8988T (cell line): ENCODE measurements around the gene SHMT1.
"Not testable (repeated sequence)": the region's sequence is repeated elsewhere in the genome, so short reads cannot be mapped to it uniquely, and the experiment has no call there.

Experiments
- DNase-seq: peaks from one replicate; pipeline ENCODE4 v3.0.0; 2011

SHMT1 gene

DNA sequence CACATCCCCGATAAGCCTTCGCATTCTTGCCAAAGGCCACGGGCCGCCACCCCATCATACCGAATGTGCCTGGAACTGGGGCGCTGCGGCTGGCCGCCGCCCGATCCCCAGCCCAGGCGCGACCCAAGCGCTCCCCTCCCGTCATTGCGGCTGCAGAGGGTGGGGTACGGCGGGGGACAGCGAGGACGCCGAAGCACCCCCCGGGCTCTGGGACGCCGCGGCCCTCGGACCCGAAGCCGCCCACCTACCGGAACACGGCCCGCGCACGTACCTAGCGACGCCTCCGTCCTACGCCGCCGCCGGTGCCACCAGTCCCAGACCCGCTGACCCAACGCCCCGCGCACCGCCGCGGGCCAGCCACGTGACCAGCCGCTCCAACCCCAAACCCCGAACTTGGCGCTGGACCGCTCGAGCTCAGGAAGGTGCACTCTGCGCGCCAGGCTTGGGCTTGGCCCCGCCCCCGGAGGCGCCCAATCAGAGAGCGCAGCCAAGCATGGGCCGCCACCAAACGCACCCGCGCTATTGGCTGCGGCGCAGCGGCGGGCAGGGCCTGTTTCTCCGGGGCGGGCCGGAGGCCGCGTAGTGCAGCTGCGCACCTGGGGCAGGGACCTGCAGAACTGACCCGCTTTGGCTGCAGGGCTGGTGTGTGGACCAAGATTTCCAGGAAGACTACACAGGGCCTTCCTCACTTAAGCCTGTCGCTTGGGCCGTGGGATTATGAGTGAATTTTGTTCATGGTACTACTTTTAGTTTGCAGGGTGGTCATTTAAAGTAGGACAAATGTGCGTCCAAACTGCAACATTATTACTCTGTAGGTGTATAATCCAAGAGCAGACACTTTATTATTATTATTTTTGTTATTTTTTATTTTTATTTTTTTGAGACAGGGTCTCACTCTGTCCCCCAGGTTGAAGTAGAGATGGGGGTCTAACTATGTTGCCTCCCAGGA lies at the start of gene SHMT1:
TSS of gene SHMT1 (minus strand) at position 450 of the 949 bp plus-strand sequence. CDS start 7,569 bp downstream, outside the sequence.
- peak; percentile 84 for DNase-seq

DNA sequence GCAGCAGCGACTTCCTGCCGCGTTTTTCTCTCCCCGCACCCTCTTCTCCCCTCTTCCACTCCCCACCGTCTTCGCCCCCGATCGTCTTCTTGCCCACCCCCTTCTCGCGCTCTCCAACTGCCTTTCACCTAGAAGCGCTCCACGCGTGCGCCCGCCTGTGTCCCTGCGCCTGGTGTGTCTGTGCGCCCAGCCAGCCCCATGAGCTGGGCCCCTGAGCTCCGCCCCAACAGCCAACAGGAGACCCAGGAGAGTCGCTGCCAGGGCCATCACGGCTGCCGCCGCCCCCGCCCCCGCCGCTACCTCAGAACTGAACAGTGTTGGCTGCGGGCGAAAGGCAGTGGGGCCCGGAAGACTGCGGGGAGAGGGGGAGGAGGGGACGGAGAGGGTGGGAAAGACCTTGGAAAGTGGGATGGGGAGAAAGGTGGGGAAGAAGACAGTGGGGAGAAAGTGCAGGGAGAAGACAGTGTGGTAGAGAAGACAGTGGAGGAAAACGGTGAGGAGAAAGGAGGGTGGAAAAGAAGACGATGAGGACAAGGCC lies 48.7 kb upstream of the SHMT1 start:
- DNase-seq, result not testable (repeated sequence)

DNA sequence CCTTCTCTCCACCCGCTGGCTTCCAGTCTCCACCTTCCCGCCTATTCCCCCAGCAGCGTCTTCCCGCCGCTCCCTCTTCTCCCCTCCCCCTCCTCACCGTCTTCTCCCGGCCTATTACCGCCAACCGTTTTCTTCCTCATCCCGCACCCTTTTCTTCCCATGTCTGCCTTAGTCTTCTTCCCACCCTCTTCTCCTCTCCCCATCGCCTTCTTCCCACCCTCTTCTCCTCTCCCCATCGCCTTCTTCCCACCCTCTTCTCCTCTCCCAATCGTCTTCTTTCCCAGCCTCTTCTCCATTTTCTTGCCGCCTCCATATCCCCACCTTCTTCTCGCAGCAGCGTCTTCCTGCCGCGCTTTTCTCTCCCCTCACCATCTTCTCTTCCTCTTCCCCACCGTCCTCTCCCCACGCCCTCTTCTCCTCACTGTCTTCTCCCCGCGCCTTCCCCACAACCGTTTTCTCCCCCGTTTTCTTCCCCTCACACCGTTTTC lies 48.1 kb upstream of the SHMT1 start:
- DNase-seq, result not testable (repeated sequence)

GRCh38 chr17:18410736-18411135 lies 47.4 kb upstream of the SHMT1 start:
- not testable (repeated sequence) for DNase-seq

GRCh38 chr17:18409321-18409720 lies 46.0 kb upstream of the SHMT1 start:
- DNase-seq, result not testable (repeated sequence)

DNA sequence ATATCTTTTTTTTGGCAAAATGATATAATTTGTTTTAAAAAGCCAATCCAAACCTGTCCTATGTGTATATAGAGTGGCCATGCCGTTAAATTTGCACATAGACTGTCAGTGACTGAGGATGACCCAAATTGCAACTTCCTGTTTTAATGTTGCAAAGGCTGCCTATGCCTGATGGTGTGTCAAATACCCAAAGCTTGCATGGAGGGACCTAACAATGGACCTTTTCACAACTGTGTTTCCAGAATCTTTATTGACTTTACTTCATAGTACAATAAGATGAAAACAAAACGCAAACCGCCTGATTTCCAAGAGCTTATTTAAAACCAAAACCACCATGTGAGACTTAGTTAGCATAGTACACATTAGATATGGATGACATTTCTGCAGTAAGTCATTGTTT lies 45.6 kb upstream of the SHMT1 start:
- DNase-seq, result not testable (repeated sequence)

GRCh38 chr17:18403604-18404003 lies 40.3 kb upstream of the SHMT1 start:
- not testable (repeated sequence) for DNase-seq

DNA sequence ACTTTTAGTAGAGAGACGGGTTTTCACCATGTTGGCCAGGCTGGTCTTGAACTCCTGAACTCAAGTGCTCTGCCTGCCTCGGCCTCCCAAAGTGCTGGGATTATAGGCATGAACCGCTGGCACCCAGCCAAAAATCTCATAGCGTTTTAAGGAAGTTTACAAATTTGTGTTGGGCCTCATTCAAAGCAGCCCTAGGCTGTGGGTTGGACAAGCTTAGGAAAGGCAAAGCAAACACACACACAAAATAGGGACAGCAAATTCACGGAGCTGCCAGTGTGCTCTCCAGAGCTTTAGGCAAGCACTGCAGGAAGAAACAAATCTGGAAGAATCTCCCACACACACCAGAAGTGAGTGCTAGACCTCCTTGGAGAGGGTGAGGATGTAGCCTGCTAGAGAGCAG lies 39.8 kb upstream of the SHMT1 start:
- not testable (repeated sequence) for DNase-seq

GRCh38 chr17:18401872-18402590 lies 38.7 kb upstream of the SHMT1 start:
- DNase-seq, result not testable (repeated sequence)

GRCh38 chr17:18388728-18389127 lies 25.4 kb upstream of the SHMT1 start:
- not testable (repeated sequence) for DNase-seq

DNA sequence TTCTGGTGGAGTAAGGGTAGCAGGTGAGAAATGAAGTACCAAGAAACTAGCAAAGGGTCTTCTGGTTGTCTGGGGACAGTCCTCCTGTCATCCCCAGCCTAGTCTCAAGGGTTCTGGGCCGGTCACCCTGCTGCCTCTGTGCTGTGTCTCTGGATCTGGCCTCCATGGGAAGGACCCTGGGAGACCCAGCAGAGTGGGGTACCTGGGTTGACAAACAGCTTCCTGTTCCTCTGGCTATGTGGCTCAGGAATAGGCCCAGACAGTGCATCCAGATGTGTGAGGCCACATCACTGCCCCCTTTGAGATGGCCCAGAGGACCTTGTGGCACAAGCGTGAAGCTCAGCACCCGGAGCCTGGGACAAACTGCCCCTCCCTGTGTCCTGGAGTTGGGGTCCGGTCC lies 24.9 kb upstream of the SHMT1 start:
- DNase-seq, result not testable (repeated sequence)

GRCh38 chr17:18387583-18387982 lies 24.2 kb upstream of the SHMT1 start:
- DNase-seq, result not testable (repeated sequence)

GRCh38 chr17:18384271-18384670 lies 20.9 kb upstream of the SHMT1 start:
- not testable (repeated sequence) for DNase-seq

DNA sequence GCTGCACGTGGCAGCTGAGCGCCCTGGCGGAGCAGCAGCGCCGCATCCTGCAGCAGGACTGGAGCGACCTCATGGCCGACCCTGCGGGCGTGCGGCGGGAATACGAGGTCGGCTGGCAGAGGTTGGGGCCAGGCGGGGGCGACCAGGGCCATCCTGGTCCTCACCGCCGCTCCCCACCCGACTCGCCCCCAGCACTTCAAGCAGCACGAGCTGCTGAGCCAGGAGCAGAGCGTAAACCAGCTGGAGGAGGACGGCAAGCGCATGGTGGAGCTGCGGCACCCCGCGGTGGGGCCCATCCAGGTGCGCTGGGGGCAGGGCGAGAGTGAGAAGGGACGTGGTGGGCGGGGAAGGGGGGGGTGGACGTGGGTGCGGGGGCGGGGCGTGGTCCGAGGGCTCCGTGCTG lies 19.7 kb upstream of the SHMT1 start:
- DNase-seq, result not testable (repeated sequence)

DNA sequence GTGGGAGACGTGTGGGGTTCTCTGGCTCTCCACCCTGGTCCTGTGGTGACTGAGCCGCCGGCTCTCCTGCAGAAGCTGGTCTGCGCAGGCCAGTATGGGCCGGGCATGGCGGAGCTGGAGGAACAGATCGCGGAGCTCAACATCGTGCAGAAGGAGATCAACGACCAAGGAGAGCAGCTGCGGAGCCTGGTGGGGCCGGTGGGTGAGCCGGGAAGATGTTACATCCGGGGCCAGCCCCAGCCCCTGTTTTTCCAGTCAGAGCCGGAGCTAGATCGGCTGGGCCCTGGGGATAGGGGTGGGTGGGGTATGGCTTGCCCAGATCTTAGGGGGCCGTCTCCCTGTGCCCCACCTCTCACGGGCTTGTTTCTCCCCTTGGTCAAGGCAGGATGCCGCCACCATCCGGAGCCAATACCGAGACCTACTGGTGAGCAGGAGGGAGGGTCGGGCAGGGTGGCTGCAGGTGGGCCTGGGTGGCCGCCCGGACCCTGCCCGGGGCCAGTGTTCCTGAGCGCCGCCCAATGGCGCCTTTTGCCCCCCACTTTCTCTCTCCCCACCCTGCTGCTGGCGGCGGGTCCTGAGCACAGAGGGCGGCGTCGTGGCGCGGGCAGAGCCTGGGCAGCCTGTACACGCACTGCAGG lies 19.2 kb upstream of the SHMT1 start:
- no peak for DNase-seq

DNA sequence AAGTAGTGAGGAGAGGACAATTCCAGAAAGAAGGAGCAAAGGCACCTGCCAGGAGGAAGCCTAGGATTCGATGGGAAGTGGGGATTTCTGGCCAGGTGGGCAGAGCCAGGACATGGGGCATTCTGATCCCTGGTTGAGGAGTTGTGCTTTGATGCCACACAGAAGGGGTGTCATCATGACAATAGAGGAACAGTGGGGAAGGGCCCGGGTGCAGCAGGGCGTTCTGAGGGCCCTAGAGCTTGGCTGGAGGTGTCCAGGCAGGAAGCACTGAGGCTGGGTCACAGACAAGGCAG lies 18.5 kb upstream of the SHMT1 start:
- no peak for DNase-seq

DNA sequence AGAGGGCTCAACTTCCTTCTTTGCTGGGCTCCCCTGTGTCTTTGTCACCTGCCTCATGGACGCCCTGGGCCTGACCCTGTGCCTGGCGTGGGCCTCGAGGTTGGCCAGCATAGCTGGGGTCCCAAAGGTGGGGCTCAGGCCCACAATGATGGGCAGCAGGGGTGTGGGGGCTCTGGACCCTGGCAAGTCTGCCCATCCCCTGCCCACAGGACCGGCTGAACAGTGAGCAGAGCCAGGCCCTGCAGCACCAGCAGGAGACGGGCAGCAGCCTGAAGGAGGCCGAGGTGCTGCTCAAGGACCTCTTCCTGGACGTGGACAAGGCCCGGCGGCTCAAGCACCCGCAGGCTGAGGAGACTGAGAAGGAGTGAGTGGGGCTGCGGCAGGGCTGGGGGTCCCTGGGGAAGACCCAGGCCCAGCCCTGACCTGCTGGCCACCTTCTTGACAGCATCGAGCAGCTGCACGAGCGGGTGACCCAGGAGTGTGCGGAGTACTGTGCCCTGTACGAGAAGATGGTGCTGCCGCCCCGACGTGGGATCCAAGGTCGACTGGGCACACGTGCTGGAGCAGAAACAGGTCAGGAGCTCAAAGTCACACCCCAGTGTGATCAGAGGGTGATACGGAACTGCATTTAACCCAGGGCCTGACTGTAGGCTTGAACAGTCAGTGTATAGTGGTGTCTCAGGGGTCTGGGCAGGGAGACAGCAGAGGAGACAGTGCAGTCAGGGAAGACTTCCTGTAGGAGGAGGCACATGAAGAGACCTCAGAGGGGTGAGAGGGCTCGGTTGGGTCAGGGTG lies 18.0 kb upstream of the SHMT1 start:
- no peak for DNase-seq

DNA sequence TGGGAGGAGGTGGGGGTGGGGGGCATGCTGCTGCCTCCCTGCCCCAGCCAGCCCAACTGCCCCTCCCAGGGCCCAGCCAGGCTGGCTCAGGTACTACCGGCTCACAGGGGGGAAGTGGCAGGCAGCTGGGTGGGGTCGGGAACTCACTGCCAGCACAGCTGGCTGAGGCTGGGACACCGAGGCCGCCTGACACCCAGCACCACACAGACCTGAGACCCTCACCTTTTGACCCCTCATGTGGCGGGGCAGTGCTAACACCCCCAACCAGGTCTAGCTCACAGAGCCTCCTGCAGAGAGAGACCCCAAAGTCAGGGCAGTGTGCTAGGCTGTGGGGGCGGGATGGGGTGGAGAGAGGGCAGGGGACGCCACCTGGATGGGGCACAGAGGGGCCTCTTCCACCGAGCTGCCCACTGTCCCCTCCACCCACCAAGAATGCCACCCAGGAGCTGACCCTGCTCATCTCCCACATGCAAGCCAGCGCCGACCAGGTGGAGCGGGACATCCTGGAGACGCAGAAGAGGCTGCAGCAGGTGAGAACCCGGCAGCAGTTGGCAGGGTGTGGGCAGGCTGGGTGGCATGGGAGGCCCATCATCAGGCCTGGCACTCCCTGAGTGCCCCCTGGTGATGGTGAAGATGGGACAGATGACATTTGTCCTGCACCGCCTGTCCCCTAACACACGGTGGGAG lies 17.3 kb upstream of the SHMT1 start:
- DNase-seq, result no peak

DNA sequence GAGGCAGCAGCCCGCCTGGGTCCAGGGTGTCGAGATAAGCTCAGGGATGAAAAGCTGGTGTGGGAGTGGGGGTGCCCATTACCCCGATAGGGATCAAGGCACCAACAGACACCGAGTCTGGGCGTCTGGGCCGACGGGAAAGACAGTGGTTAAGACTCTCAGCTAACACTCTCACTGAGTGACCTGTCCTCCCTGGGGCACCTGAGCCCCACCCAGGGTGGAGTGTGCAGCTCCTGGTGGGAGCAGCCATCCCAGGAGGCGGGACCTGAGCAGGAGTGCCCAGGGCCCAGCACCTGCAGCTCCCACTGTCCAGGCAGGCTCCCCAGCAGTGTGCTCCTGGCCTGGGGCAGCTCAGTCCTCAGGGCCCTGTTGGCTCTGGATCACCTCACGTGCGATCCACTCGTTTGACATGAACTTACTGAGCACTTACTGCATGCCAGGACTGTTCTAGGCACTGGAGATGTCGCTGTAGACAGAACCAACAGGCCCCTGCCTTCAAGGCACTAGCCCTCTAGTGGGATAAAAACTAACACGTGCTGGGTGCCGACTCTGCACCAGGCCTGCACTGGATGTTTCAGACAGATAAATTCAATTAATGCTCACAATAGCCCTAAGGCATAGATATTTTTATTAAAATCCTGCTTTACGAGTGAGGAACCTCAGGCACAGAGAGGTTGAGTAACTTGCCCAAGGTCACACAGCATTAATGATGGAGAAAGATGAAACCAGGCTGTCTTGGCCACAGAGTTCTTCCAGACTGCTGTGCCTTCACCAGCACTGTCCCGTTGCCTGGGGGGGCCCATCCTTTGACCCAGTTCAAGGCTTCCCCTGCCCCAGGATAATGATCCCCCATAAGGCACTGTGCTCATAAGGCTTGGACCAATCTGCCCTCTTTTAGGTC lies 16.1 kb upstream of the SHMT1 start:
- DNase-seq, result no peak

DNA sequence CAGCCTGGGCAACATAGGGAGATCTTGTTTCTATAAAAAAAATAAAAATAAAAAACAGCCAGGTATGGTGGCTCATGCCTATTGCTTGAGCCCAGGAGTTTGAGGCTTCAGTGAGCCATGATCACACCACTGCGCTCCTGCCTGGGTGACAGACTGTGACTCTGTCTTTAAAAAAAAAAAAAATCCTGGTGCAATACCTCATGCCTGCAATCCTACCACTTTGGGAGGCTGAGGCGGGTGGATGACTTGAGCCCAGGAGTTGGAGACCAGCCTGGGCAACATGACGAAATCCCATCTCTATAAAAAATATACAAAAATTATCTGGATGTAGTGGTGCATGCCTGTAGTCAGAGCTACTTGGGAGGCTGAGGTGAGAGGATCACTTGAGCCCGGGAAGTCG lies 15.3 kb upstream of the SHMT1 start:
- DNase-seq, result not testable (repeated sequence)

- DNase-seq, result no peak
Measured at GRCh38 chr17:18378205-18378505, 14.8 kb upstream of the SHMT1 start.
